NCI-H2107 treated with DMSO at 0.1 percent for 48 hours (cell line): ENCODE results near the gene TRMT13.
A peak's percentile ranks its signal among the peaks of the same experiment; 100 is the strongest.
"Not testable (repeated sequence)": the region's sequence is repeated elsewhere in the genome, so short reads cannot be mapped to it uniquely, and the experiment has no call there.

Experiments used
- DNase-seq: peaks from one replicate; lab custom pipeline; 2025; ENCODE audit not compliant: unreplicated experiment; lab: John Stamatoyannopoulos, UW

Gene TRMT13

DNA sequence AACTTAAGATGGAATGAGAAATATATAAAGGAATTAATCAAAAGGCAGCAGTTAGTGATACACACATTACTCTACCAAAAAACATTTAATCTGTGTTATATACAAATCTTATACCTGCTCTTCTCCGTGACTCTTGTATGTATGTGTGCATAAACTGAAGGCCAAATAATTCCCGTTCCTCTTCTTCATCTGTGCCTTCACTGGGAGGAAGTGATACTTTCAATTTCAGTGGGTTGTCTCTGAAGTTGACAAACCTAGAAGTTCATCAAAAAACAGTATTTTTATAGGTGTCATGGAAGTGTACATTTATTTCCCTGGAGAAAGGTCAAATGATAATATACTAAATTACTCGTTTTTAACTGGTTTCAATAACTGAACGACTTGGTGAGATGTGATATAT, 19.3 kb downstream of the TRMT13 start:
- no peak for DNase-seq

DNA sequence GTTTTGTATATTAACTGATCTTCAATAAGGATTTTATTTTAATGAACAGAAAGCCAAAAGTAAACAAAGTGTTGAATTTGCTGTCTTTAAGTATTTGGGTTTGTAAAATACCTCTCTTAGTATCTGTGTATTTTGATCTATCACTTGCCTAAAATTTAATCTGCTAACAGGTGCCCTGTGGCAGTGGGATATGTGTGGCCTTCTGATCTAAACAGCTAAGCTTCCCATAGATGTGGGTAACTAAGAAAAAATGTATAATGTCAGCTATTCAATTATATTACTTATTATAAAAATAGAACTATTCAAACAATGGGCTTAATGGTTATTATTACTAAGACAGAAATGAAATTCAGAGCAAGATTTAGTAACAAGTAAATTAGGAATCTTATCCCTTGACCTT, 29.9 kb downstream of the TRMT13 start:
- no peak for DNase-seq

DNA sequence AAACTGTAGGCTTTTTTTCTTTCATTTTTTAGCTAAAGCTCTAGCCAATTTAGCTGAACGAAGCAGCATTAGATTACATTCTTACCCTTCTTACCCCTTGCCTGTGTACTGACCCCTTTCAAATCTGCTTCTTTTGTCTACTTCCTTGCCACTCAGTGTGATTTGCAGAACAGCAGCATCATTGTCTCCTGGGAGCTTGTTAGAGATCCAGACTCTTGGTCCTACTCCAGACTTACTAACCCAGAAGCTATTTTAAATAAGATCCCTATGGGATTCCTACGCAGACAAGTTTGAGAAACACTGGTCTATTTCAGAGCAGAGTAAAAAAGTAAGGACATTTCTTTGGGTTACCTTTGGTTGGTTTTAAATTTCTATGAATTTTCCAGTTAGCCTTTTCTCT, 31.3 kb downstream of the TRMT13 start:
- no peak for DNase-seq

DNA sequence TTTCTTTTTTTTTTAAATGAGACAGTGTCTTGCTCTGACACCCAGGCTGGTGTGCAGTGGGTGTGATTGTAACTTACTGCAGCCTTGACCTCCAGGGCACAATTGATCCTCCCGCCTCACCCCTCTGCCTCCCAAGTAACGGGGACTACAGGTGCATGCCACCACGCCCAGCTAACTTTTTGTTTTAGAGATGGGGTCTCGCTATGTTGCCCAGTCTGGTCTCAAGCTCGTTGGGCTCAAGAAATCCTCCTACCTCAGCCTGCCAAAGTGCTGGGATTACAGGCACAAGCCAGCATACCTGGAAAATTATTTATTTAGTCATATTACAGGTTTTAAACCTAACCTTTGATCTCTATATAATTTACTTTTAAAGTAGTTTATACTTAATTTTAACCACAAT, 31.7 kb downstream of the TRMT13 start:
- DNase-seq, result no peak

DNA sequence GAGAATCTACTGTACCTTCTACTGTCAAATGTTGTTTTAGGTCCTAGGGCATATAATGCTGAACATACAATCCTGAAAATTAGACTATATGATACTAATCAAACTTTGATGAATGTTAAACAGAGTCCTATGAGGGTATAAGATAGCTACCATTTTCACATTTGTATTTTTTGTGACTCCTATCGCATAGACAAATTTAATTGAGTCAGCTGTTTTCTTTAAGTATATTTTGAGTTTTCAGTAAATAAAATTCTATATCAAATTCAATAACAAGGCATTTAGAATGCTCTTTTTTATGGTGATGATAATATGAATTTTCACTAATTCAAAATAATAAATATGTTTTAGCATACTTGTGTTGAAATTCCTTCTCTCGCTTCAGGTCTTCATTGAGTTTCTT, 35.1 kb downstream of the TRMT13 start:
- DNase-seq, result no peak

DNA sequence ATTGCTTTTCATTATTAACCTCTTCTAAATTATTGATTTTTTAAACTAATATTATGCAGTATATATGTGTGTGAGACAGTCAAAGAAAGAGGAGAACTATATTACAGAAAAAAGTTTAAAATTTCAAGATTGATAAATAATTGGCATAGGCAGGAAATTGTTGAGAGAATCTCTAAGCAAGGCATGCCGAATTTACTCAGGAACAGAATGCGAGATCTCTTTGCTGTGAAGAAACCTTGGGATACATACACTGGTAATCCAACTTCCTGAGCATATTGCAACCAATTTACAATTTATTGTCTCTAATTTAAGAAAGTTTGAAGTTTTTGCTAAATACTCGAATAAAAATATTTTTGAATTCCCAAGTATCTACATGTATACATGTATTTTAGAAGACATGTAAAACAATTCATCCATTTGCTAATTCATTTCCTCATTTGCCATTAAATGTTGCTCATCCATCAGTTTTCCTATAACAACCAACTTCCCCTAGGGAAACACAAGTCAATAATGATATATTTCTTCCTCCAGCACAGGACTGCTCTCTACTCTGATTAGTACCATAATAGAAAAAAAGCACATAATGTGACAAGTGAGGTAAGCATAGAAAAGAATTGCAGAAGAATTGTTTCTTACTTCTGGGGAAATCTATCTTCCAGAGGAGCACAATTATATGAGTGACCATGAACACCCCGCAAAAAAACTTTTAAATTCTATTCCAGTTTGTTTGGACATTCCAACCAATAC, 44.5 kb downstream of the TRMT13 start:
- no peak for DNase-seq

DNA sequence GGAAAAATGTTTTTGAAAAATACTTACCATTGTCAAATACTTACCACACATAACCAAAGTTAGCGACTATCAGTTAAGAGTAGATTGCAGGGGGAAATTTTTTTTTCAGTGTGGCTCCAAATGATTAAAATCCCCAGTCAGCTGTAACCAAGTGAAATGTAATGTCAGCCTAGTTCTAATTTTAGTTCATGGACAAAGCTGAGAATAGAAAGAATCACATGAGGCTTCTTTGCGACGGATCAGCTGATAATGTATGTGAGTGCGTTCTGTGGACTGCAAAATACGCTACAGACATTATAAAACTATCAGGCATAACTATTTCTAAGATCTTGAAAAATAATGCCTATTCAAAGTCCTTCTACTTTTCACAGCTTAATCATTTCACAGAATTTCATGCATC, 45.1 kb downstream of the TRMT13 start, which contains the start of gene LRRC39:
LRRC39 (minus strand) TSS at position 166 of the 400 bp plus-strand sequence. CDS start 9,740 bp downstream, outside the sequence.
- no peak for DNase-seq

DNA sequence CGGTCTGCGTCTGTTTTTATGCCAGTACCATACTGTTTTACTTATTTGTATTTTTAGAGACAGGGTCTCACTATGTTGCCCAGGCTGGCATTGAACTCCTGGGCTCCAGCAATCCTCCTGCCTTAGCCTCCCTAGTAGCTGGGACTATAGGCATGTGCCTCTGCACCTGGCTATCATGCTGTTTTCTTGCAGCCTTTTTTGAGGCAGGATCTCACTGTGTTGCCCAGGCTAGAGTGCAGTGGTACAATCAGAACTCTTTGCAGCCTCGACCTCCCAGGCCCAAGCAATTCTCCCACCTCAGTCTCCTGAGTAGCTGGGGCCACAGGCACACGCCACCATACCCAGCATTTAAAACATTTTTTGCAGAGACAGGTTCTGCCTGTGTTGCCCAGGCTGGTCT, 50.4 kb downstream of the TRMT13 start:
- DNase-seq, result no peak

DNA sequence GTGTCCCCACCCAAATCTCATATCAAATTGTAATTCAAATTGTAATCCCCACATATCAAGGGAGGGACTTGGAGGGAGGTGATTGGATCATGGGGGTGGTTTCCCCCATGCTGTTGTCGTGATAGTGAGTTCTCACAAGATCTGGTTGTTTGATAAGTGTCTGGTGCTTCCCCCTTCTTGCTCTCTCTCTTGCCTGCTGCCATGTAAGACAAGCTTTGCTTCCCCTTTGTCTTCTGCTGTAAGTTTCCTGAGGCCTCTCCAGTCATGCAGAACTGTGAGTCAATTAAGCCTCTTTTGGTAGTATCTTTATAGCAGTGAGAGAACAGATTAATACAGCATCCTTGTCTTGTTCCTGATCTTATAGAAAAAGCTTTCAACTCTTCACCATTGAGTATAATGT, 51.6 kb downstream of the TRMT13 start:
- DNase-seq, result no peak

DNA sequence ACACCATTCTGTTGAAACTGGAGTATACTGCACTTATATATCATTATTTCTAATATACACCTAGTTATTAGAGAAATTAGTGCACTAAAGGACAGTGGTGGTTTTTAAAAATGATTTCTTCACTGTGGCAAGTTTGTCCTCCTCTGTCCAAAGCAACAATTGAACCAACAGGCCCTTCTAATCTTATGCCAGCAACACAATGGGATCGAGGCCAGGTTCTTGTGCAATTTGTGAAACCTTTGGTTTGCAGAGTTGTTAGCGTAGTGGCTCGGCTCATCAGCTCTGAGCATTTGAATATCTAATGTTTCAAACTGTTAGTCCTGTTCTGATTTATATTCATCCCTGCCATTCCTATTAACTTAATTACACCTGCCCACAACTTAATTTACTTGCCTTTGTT, 54.9 kb downstream of the TRMT13 start:
- no peak for DNase-seq

DNA sequence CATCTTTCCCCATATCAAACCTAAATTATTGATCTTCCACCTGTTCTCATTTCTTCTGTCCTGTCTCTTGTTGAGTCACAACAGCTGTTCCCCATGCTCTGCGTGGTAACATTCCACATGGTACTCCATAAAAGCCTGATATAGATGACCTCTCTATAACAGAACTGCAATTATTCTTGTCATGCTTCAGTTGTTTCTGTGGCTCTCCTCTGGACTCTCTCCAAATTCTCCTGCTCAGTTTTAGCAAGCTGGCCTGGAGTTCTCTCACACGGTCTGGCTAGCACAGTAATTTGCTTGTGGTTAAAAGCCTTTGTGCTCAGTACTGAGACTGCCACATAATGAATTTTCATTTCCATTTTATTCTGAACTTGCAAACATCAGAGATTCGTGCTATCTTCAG, 55.7 kb downstream of the TRMT13 start:
- DNase-seq, result peak; percentile 98

DNA sequence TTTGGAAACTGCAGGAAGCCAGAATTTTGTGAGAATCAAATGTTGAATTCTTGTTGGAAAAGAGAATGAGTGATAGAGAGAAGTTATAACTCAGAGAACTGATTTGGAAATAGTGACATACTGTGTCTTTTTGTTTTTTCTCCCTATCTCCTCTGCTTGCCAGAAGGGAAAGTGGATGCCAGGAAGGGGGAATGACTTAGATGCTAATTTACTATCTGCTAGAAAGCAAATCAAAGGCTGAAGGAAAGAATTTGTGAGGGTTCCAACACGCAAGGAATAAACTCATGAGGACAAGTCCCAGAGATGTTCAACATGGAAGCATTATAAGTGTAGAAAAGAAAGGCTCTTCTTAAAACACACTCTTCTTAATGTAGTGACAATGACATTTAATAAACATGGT, 65.6 kb downstream of the TRMT13 start:
- no peak for DNase-seq

DNA sequence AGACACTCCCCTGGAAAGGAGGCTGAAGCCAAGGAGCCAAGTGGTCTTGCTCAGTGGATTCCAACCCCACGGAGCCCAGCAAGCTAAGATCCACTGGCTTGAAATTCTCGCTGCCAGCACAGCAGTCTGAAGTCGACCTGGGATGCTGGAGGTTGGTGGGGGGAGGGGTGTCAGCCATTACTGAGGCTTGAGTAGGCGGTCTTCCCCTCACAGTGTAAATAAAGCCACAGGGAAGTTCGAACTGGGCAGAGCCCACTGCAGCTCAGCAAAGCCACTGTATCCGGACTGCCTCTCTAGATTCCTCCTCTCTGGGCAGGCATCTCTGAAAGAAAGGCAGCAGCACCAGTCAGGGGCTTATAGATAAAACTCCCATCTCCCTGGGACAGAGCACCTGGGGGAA, 67.1 kb downstream of the TRMT13 start:
- not testable (repeated sequence) for DNase-seq
